Measurements from ENCODE around the gene DDX41.

DNA sequence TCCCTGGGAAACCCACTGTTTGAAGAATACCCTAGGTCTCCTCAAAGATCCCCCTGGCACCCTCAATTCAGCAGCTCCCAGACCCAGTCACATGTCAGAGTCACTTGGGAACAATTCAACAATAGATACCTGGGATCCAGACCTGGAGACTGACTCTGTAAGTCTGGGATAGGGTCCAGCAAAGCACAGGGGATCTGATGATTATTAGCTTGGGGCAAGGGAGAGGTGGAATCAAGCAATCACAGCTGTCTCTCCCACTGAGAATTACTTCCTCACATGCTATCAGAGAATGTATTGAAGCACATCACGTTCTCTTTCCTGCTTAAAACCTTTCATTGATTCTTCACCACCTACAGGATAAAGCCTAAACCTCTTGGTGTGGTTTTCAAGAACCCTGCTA, 31.7 kb upstream of the DDX41 start:
- TF ChIP-seq, protein P1, sequence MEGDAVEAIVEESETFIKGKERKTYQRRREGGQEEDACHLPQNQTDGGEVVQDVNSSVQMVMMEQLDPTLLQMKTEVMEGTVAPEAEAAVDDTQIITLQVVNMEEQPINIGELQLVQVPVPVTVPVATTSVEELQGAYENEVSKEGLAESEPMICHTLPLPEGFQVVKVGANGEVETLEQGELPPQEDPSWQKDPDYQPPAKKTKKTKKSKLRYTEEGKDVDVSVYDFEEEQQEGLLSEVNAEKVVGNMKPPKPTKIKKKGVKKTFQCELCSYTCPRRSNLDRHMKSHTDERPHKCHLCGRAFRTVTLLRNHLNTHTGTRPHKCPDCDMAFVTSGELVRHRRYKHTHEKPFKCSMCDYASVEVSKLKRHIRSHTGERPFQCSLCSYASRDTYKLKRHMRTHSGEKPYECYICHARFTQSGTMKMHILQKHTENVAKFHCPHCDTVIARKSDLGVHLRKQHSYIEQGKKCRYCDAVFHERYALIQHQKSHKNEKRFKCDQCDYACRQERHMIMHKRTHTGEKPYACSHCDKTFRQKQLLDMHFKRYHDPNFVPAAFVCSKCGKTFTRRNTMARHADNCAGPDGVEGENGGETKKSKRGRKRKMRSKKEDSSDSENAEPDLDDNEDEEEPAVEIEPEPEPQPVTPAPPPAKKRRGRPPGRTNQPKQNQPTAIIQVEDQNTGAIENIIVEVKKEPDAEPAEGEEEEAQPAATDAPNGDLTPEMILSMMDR (IDR thresholded peaks at IDR 0.05): no peak
- TF ChIP-seq POLR2AphosphoS5 (IDR thresholded peaks at IDR 0.05) (no peak), EP300 (IDR thresholded peaks at IDR 0.05) (no peak)
